DND-41 (cell line): ENCODE measurements around the gene SPATA19.

Experiments used
- EZH2 ChIP-seq: IDR thresholded peaks from 3 replicates; pipeline ENCODE4 v1.6.1; 2012; ENCODE audit warnings: borderline replicate concordance, low read depth, mild to moderate bottlenecking, moderate library complexity, low read length, inconsistent platforms; ENCODE audit not compliant: severe bottlenecking
- TF ChIP-seq, protein P1 (sequence below): IDR thresholded peaks from 2 replicates; pipeline ENCODE4 v1.5.1; 2012; ENCODE audit warnings: borderline replicate concordance, low read length, moderate library complexity, mild to moderate bottlenecking; ENCODE audit not compliant: poor library complexity, severe bottlenecking; ENCODE audit errors: extremely low read depth

DNA sequence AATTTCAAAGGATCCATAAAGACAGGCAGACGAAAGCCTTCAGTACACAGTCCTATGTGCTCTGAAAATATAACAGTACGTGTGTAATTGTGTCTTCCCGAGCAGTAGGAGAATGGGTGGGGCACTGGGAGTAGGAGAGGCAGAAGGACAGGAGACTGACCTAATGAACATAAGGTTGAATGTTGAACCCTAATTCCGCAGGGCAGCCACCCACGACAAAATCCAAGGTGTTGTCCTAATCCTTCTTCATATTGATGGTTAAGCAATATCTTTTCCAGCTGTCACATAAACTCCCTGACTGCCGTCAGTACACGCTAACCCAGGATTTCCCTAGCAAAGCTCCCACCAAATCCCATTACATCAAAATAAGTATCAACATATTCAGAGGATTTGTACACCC is 34.5 kb downstream of the SPATA19 start:
- TF ChIP-seq, protein P1, sequence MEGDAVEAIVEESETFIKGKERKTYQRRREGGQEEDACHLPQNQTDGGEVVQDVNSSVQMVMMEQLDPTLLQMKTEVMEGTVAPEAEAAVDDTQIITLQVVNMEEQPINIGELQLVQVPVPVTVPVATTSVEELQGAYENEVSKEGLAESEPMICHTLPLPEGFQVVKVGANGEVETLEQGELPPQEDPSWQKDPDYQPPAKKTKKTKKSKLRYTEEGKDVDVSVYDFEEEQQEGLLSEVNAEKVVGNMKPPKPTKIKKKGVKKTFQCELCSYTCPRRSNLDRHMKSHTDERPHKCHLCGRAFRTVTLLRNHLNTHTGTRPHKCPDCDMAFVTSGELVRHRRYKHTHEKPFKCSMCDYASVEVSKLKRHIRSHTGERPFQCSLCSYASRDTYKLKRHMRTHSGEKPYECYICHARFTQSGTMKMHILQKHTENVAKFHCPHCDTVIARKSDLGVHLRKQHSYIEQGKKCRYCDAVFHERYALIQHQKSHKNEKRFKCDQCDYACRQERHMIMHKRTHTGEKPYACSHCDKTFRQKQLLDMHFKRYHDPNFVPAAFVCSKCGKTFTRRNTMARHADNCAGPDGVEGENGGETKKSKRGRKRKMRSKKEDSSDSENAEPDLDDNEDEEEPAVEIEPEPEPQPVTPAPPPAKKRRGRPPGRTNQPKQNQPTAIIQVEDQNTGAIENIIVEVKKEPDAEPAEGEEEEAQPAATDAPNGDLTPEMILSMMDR = no peak
- no peak for TF ChIP-seq EZH2
